ENCODE results near the gene MRC1.

GRCh38 chr10:17859492-17860156 lies 50.5 kb downstream of the MRC1 start:
- TF ChIP-seq POLR2A (IDR thresholded peaks at IDR 0.05) (no peak), CTCF (IDR thresholded peaks at IDR 0.05) (no peak)

Measured in lower leg skin (tissue), 3 donors.